Measurements from ENCODE around the gene ABAT.
"Not testable (repeated sequence)": the region's sequence is repeated elsewhere in the genome, so short reads cannot be mapped to it uniquely, and the experiment has no call there.

The ABAT gene

GRCh38 chr16:8751481-8752311, 77.3 kb downstream of the ABAT start:
- DNase-seq, result no peak

- DNase-seq, result no peak
Observed at GRCh38 chr16:8752706-8753105, 78.3 kb downstream of the ABAT start.

- no peak for DNase-seq
Observed at GRCh38 chr16:8753416-8754054, 79.1 kb downstream of the ABAT start.

- no peak for DNase-seq
Observed at GRCh38 chr16:8756755-8757154, 82.3 kb downstream of the ABAT start.

- no peak for DNase-seq
Observed at GRCh38 chr16:8758022-8758421, 83.6 kb downstream of the ABAT start.

GRCh38 chr16:8760021-8760420, 85.6 kb downstream of the ABAT start:
- DNase-seq, result peak; percentile 7

- no peak for DNase-seq
Observed at GRCh38 chr16:8761078-8761477, 86.7 kb downstream of the ABAT start.

- no peak for DNase-seq
Observed at GRCh38 chr16:8762254-8762653, 87.8 kb downstream of the ABAT start.

- no peak for DNase-seq
Observed at GRCh38 chr16:8763083-8763482, 88.7 kb downstream of the ABAT start.

GRCh38 chr16:8763899-8764298, 89.5 kb downstream of the ABAT start:
- DNase-seq, result no peak

GRCh38 chr16:8764525-8765250, 90.3 kb downstream of the ABAT start:
- no peak for DNase-seq

- no peak for DNase-seq
Observed at GRCh38 chr16:8767176-8767575, 92.8 kb downstream of the ABAT start.

GRCh38 chr16:8768283-8768682, 93.9 kb downstream of the ABAT start:
- DNase-seq, result no peak

GRCh38 chr16:8768692-8769091, 94.3 kb downstream of the ABAT start:
- DNase-seq, result no peak

GRCh38 chr16:8773537-8773936, 99.1 kb downstream of the ABAT start:
- no peak for DNase-seq

GRCh38 chr16:8774208-8774607, 99.8 kb downstream of the ABAT start:
- DNase-seq, result no peak

- DNase-seq, result no peak
Observed at GRCh38 chr16:8775359-8775758, 100.9 kb downstream of the ABAT start.

GRCh38 chr16:8776129-8776584, 101.7 kb downstream of the ABAT start:
- no peak for DNase-seq

- no peak for DNase-seq
Observed at GRCh38 chr16:8777217-8777616, 102.8 kb downstream of the ABAT start.

GRCh38 chr16:8781797-8782196, 107.4 kb downstream of the ABAT start:
- DNase-seq, result no peak

GRCh38 chr16:8782673-8783072, 108.3 kb downstream of the ABAT start:
- DNase-seq, result no peak

- no peak for DNase-seq
Observed at GRCh38 chr16:8785408-8785807, 111.0 kb downstream of the ABAT start.

GRCh38 chr16:8786316-8786715, 111.9 kb downstream of the ABAT start:
- not testable (repeated sequence) for DNase-seq
